DMS153 treated with DMSO at 0.1 percent for 48 hours (cell line): ENCODE results near the gene MYLK4.
"Not testable (repeated sequence)": the region's sequence is repeated elsewhere in the genome, so short reads cannot be mapped to it uniquely, and the experiment has no call there.

ENCODE experiments used
- DNase-seq: peaks from one replicate; lab custom pipeline; 2025; ENCODE audit not compliant: unreplicated experiment; lab: John Stamatoyannopoulos, UW

MYLK4 gene

DNA sequence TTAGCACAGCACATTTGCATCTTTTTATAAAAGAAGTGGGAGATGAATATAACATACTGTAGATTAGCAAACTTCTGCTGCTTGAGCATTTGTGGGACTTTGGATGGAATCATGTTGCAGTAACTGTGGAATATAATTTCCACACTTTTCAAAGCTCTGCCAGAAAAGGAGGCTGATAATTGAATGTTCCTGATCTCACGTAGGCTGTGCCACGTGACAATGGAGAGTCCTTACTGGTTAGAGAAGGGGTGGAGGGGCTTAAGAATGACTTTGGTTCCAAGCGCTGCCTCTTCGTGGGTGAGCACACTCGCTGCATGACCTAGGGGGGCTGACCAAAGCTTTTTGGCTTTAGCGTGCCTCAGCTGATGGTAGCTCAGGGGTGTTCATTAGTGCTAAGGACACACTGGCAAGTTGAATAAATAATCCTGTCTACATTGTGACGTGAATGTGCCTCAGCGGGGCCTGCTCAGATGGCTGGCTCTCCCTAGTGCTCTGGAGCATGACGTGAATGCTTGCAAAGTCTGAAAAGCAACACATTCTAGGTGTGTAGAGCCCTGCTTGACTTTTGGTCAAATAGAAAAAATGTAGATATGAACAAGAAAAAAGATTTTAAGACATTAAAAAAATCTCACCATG is 29.5 kb upstream of the MYLK4 start:
- DNase-seq = no peak

DNA sequence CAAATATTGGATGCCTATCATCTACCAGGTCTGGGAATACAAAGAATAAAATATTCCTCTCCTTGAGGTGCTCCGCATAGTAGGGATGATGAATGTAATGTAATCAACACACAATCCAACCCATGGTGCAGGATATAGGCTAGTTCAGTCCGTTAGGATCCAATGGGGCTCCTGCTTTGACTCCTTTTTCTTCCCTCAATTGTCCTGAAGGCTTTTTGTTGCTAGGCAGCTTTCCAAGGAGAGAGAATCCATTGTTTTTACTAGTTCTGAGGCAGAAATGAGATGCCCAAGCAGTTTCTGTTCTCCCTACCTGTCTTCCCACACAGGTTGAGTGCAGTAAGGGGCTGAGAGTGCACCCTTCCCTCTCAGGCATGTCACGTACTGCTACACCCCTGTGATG is 26.5 kb upstream of the MYLK4 start:
- no peak for DNase-seq

DNA sequence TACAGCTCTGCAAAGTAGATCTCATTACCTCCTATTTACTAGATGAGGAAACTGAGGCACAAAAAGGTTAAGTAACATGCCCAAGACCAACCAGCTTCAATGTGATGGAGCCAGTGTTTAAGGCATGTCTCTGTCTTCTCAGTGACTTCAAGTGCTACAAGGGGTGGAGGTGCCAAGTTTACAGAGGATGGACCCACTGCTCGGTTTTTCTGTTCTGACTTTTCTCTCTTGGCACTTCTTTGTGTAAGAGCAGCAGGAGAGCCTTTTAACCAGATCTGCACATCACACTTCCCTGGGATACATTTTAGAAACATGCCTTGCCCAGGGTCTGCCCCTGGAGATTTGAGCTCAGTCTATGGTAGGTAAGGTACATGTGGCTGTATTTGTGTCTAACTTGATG is 24.3 kb upstream of the MYLK4 start:
- DNase-seq = no peak

DNA sequence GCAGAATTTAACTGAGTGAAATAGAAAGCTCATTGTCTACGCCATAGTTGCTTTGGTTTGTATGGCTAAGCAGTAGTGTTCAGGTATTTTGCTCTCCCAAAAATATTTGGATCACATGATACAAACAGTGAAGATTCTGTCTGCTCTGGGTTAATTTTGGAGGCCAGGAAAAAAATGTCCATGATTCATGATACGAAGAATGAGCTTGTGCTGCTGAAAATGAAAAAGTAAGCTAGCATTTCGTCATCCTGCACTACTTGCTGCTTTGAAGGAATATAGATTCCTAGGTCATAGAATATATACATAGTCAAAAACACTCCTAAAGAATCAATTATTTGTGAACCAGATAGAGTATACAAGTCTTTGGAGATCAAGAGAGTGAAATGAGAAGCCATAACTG is 22.7 kb upstream of the MYLK4 start:
- DNase-seq = no peak

DNA sequence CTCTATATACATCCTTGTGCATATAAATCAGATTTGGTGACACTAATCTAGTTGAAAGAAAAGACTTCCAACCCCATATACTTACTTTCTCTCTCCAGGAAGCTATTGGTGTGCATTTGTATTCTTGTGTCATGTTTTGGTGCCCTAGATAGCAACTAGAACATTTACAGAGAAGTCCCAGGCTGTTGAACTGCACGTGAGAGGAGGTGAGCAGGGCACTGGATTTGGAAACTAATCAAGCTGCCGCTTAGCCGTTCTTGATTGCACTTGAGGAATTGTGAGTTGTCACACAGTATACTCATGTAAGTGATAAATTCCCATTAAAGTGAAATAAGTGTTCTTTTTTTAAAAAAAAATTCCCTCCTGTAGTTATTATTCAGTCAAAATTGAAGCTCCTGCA is 22.1 kb upstream of the MYLK4 start:
- DNase-seq = no peak

DNA sequence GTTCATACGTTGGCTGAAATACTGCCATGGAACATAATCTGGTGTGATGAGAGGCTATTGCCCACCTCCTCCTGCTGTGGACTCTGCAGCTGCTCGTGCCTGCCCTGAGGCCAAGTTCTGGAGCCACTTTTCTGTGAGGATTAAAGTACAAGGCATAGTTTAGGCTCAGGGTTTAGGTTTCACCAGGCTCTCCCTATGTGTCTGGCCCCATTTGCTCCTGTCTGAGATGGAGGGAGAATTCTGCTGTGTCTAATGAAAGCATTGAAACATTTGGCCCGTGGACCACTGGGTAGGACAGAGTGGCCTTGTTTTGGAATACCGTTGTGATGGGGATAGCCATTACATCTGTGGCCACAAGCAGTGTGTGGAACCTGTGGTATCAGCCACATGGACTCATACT is 20.4 kb upstream of the MYLK4 start:
- no peak for DNase-seq

DNA sequence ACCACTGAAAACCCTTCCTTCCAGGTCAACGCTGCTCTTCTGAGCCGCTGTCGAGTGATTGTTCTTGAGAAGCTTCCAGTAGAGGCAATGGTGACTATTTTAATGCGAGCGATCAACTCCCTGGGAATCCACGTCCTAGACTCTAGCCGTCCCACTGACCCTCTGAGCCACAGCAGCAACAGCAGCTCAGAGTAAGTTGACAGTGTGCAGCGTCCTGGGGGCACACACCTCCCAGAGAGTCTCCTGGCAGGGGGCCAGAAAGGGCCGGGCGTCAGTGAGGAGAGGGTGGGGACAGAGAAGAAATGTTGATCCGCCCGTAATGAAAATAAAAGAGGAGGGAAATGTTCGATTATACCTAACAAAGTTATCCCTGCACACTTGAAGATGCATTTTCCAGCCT is 19.4 kb upstream of the MYLK4 start:
- DNase-seq = no peak

DNA sequence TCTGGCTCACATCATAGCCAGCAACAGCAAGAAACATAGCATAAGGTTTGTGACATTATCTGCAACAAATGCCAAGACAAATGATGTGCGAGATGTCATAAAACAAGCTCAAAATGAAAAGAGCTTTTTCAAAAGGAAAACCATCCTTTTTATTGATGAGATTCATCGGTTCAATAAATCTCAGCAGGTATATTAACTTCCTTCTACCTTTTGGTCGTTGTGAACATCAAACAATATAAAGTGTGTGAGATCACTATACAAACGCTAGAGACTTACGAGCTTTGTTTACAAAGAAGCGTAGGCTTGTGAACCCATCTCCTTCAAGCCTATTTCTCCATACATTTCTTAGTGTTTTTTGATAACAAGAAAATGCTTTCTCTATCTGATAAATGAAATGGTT is 18.0 kb upstream of the MYLK4 start:
- DNase-seq = no peak

DNA sequence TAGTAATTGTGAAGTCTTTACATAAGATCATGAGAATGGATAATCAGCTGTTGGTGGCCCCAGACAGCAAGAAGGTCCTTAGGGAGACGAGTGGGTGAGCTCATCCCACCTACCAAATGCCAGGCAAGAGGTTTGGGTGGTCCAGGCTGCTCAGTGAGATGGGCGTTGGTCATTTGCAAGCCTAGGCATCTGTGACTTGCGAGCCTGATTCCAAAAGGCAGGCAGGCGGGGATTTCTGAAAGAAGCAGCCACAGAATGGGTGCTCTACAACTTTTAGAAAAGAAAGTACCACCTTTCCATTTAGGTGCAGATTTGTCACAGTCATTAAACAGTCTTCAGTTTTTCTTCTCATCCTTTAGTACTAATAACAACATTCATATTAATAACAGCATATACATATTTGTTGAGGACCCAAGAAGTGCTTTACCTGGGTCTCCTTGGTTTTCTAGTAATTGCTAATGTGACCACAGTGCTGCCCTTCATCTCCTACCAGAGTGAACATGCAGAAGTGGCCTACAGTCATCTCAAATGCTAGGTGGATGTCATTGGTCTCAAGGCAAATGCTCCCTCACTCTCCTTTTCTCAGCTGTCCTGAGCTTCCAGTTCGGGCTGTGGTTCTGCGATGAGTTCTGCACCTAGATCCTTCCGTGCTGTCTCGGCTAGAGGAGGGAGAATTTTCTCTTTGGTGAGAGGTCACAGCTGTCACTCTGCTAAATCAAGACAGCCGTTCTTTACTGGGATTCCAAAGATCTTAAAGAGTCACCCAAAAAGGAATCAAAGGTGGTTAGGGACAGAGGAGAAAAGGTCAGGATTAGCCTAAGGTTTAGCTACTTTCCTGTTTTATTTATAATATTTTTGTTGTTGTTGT is 17.2 kb upstream of the MYLK4 start:
- DNase-seq = no peak

DNA sequence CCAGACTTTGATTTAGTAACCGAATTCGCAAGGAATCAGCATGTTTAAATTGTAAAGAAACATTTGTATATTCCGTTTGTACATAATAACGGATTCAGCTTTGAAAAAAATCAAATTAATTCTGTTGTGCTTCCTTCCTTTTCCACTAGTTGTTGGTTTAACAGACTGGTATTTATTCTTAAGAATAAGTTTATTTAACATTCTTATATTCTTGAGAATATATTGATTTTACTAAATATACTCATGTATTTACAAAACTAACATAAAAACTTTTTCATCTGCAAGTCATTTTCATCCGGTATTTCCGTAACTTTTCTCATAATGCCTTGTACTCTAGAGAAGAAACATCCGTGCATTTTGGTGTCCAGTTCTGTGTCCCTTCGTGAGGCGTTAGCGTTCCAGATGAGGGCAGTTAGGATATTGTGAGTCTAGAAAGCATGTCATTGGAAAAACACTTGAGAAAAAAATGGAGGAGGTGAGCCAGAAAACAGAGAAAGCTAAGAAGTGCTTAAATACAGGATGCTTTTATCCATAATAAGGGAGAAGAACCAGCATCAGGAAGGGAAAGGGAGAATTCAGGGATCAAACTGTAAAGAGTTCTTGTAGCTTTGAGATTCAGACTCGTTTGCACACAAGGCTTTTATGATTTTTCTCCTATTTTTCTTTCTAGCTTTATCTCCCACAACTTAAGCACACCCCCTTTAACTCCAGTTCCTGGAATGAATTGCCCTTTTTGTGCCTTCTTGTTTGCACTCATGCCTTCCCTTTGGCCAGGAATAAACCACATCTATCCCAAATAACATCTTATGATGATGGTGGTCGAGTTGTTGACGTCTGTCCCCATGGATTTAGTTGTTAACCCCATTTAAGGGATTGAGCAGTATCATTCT is 16.3 kb upstream of the MYLK4 start:
- no peak for DNase-seq

DNA sequence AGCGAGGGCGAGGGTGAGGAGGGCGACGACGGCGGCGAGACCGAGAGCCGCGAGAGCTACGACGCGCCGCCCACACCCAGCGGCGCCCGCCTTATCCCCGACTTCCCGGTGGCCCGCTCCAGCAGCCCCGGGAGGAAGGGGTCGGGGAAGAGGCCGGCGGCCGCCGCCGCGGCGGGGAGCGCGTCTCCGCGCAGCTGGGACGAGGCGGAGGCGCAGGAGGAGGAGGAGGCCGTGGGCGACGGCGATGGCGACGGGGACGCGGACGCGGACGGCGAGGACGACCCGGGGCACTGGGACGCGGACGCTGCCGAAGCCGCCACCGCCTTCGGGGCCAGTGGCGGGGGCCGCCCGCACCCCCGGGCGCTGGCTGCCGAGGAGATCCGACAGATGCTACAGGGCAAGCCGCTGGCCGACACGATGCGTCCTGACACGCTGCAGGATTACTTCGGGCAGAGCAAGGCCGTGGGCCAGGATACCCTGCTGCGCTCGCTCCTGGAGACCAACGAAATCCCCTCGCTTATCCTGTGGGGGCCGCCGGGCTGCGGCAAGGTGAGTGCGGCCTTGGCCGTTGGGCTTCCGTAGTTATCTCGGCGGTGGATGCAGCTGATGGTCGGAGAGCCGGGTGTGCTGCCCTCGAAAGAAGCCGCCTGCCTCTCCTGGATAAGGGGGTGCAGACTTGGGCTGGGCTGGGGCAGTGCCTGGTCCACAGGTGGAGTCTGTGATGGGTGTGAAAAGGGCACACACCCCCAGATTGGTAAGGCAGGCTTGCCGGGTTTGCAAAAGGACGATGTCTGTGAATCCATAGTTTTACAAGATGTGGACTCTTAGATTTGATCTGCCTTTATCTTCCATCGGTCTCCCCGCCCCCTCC is 15.4 kb upstream of the MYLK4 start:
- DNase-seq = no peak

DNA sequence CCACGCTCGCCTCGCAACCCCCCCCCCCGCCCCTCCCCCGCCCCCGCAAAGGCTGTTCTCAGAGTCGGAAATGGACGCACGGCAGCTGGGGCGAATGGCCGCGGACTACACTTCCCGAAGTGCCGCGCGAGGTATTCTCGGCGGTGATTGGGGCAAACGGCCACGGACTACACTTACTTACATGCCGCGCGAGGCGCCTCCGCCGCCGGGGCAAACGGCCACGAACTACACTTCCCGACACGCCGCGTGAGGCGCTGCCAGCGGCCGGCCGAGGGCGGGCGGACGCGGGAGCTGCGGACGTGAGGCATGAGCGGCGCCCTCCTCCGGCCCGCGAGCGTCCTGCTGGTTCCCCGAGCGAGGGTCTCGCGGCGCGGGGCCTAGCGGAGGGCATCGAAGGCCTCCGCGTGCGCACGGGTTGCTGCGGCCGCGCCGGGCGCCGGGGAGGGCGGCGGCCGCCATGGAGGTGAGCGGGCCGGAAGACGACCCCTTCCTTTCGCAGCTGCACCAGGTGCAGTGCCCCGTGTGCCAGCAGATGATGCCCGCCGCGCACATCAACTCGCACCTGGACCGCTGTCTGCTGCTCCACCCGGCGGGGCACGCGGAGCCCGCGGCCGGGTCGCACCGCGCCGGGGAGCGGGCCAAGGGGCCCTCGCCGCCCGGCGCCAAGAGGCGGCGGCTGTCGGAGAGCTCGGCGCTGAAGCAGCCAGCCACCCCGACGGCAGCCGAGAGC is 14.6 kb upstream of the MYLK4 start, which contains the start of gene WRNIP1:
WRNIP1 (plus strand) TSS at position 228 of the 730 bp plus-strand sequence; CDS start at position 458, 230 bp downstream.
- DNase-seq = peak; percentile 75

DNA sequence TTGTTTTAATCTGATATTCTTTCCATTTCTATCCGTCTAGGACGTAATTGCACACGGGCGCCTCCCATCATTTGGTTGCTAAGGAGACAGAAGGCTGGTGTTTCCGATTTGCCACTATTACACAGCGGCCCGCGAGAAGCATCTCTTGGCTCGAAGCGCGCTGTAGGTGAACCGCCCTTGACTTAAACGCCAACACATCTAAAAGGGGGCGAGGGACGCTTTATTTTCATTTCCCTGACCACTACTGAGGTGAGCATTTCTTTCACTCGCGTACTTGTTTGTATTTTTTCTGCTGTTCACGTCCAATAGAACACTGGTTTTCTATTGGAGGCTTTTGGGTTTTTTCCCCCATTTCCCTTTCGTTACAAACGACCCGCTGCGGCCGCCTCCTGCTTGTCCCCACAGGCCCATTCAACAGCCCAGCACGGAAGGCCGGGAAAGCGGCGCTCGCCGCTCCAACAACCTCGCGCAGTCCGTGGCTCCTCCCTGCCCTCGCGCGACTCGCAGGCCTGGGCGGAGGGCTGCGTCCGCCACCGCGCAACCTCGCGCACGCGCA is 14.0 kb upstream of the MYLK4 start:
- DNase-seq = peak; percentile 18

DNA sequence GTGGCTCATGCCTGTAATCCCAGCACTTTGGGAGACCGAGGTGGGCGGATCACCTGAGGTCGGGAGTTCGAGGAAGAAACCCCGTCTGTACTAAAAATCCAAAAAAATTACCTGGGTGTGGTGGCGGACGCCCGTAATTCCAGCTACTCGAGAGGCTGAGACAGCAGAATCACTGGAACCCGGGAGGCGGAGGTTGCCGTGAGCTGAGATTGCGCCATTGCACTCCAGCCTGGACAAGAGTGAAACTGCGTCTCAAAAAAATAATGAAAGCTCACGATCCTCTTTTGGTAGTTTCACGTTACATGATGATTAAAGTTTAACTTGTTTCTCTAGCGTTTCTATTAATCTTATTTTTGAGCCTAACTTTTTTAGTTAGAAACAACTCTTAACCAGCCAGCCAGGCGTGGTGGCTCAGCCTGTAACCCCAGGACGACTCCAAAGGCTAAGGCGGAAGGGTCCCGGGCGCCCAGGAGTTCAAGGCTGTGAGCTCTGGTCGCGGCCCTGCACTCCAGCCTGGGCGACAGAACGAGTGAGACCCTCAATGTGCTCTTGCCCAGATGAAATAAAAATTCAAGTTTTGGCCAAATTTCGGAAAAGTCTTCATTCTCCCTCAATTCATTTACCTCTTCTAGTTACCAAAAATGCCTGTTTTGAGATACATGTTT is 13.3 kb upstream of the MYLK4 start:
- no peak for DNase-seq

DNA sequence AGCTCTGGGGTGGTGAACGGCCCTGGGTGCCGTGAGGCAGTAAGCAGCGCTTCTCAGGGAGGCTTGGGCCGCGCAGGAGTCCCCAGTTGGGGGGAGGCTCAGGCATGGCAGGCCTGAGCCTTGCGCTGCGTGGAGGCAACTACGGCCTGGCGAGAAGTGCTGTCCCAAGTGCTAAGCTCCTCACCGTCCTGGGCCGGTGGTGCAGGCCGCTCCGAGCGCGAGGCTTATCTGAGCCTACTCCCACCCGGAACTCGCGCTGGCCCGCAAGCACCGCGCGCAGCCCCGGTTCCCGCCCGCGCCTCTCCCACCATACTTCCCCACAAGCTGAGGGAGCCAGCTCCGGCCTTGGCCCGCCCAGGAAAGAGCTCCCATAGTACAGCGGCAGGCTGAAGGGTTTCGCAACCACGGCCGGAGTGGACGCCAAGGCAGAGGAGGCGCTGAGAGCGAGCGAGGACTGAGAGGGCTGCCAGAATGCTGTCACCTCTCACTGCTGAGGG is 12.7 kb upstream of the MYLK4 start:
- no peak for DNase-seq

DNA sequence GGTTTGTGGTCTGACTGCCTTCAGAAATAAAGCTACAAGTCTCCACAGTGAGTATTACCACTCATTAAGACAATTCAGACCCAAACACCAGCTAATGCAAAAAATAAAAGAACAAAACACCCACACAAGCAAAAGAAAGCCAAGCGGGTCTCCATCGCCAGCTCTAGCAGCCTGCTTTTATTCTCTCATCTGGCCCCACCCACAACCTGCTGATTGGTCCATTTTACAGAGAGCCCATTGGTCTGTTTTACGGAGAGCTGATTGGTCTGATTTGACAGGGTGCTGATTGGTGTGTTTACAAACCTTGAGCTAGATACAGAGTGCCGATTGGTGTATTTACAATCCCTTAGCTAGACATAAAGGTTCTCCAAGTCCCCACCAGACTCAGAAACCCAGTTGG is 12.1 kb upstream of the MYLK4 start:
- not testable (repeated sequence) for DNase-seq

DNA sequence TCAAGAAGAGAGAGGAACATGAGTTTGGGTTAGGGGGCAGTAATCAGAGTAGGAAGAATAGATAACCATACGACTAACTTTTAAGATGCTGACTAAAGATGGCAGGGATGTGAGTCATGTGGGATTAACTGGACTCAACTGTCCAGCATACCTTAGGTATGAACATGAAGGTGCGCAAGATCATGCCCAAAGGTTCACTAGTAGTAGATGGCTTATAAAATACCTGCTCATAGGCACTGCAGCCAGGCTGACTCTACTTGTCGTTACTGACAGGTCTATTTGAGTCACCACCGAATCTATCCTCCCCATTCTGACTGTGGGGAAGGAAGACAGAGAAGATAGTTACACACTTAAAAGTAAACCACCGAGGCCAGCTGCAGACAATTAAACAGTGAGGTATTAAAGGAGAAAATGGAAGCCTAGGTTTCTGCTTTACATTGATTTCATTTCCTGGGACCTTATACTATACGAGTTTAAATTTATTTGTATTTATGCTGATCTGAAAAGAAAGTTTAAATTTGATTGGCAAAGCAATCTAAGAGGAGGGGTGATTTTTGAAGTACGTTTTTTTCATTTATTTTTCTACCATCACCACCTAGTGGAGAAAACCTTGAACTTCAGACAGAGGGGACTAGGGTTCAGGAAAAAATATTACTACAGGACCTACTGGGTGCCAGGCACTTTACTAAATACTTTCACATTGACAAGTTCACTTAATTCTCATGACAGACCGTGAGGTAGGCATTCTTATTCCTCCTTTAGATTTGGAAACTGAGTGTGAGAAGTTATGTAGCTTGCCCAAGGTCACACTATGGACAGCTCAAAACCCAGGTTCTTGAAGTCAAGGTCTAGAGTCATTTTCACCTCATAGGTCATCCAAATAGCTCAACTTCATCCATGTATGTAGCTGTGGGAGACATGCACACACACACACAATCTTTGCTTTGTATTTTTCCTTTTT is 10.4 kb upstream of the MYLK4 start:
- no peak for DNase-seq

DNA sequence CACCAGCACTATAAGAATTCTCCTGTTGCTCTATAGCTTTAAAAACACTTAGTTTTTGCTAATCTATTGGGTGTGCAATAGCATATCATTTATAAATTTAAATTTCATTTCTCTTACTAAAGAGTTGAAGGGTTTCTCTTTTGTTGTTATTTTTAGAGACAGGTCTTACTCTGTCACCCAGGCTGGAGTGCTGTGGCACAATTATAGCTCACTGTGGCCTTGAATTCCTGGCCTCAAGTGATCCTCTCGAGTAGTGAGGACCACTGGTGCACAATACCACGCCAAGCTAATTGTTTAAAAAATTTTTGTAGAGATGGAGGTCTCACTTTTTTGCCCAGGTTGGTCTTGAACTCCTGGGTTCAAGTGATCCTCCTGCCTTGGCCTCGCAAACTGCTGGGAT is 8.3 kb upstream of the MYLK4 start:
- DNase-seq = no peak
